Activated CD8-positive, alpha-beta T cell treated with anti-CD3 and anti-CD28 coated beads for 36 hours (primary cell): ENCODE measurements around the gene TCL1A. TPM values are rescaled to one million over a fixed set of nuclear protein-coding genes. Genes with fewer than 3 reads are reported as not detected.

ENCODE experiments used
- ATAC-seq: fragments of 200-7000 bp; cut with Tn5 transposase; one replicate; pipeline ENCODE4 v1.10.0; 2021; ENCODE audit warnings: mild to moderate bottlenecking, moderate library complexity
- CTCF ChIA-PET: fragments of 350-600 bp; sonication (Branson Sonifier 250); formaldehyde crosslinking; loops from one replicate; lab custom pipeline; 2021; ENCODE audit warnings: antibody characterized with exemption; lab: Charles Lee
- POLR2A ChIA-PET: fragments of 350-600 bp; sonication (Branson Sonifier 250); formaldehyde crosslinking; loops from one replicate; lab custom pipeline; 2021; ENCODE audit warnings: antibody characterized with exemption; lab: Charles Lee
- DNase-seq: peaks from one replicate; pipeline ENCODE4 v3.0.0-alpha.2; 2020
- H3K27ac Mint-ChIP-seq: one replicate; pipeline ENCODE4 v1.8.0; 2021; ENCODE audit warnings: mild to moderate bottlenecking, mixed read lengths
- H3K27me3 Mint-ChIP-seq: one replicate; pipeline ENCODE4 v1.8.0; 2021; ENCODE audit warnings: mixed read lengths
- H3K36me3 Mint-ChIP-seq: one replicate; pipeline ENCODE4 v1.8.0; 2021; ENCODE audit warnings: low read depth, mixed read lengths
- H3K4me1 Mint-ChIP-seq: one replicate; pipeline ENCODE4 v1.8.0; 2021; ENCODE audit warnings: low read depth, mixed read lengths
- H3K4me3 Mint-ChIP-seq: one replicate; pipeline ENCODE4 v1.8.0; 2021; ENCODE audit warnings: mild to moderate bottlenecking, moderate library complexity, mixed read lengths
- H3K9me3 Mint-ChIP-seq: one replicate; pipeline ENCODE4 v1.8.0; 2021; ENCODE audit warnings: mixed read lengths
- intact Hi-C: fragments of 100-400 bp; cut with micrococcal nuclease; formaldehyde crosslinking; loops from one replicate; pipeline ENCODE4 v1.10.0; 2022
- total RNA-seq, 2 experiments: library from RNA; stranded (reverse); gene quantifications; one replicate each; pipeline ENCODE4 v1.2.3, GENCODE V29; 2021
- TF ChIP-seq, protein P1 (sequence below): fragments of 200-600 bp; IDR thresholded peaks from one replicate; pipeline ENCODE4 v1.8.0; 2022; ENCODE audit warnings: antibody characterized with exemption, mild to moderate bottlenecking

Gene TCL1A
- total RNA-seq, 2 experiments from 2014 or later, result 0.65 to 1.1 TPM

DNA sequence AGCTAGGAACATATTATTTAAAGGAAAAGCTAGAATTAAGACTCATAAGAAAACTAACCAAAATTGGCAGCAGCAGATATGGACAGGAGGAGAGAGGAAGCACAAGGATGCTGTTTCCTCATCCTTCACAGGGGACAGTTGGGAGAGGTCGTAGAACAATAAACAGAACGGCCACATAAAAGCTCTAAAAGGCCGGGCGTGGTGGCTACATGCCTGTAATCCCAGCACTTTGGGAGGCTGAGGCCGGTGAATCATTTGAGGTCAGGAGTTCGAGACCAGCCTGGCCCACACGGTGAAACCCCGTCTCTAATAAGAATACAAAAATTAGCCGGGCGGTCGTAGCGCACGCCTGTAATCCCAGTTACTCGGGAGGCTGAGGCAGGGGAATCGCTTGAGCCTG, 17.2 kb downstream of the TCL1A start:
- DNase-seq (no peak), ATAC-seq (no peak)
- POLR2A ChIA-PET, result no interaction called here
- no peaks in the 10 kb centered on the region for H3K9me3 Mint-ChIP-seq
- intact Hi-C loops, result no loop called here
- no peak overlapping the region for H3K27ac Mint-ChIP-seq
- H3K4me1 Mint-ChIP-seq, result peaks cover 6% of the 10 kb centered on the region
- no peaks in the 10 kb centered on the region for H3K36me3 Mint-ChIP-seq
- no peak overlapping the region for H3K4me3 Mint-ChIP-seq
- CTCF ChIA-PET, result no interaction called here
- TF ChIP-seq, protein P1, sequence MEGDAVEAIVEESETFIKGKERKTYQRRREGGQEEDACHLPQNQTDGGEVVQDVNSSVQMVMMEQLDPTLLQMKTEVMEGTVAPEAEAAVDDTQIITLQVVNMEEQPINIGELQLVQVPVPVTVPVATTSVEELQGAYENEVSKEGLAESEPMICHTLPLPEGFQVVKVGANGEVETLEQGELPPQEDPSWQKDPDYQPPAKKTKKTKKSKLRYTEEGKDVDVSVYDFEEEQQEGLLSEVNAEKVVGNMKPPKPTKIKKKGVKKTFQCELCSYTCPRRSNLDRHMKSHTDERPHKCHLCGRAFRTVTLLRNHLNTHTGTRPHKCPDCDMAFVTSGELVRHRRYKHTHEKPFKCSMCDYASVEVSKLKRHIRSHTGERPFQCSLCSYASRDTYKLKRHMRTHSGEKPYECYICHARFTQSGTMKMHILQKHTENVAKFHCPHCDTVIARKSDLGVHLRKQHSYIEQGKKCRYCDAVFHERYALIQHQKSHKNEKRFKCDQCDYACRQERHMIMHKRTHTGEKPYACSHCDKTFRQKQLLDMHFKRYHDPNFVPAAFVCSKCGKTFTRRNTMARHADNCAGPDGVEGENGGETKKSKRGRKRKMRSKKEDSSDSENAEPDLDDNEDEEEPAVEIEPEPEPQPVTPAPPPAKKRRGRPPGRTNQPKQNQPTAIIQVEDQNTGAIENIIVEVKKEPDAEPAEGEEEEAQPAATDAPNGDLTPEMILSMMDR, result no peak
- H3K27me3 Mint-ChIP-seq, result peaks cover 24% of the 10 kb centered on the region

DNA sequence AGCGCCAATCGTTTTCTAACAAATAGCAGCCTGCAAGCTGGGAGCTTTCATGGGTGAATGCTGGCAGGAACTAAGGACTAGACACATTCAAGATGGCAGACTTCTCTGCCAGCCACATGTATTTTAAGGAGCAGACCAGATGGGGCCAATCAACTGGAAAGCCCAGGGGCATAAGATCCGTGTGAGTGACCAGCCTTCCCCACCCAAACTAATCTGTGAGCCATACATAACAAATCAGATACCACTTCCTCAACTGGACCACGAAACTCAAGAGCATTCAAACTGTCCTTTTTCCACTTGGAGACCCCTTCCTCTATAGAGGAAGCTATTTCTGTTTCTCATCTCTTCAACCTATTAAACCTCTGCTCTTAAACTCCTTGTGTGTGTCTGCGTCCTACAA, 18.0 kb downstream of the TCL1A start:
- POLR2A ChIA-PET, result no interaction called here
- H3K9me3 Mint-ChIP-seq, result no peaks in the 10 kb centered on the region
- ATAC-seq, result no peak
- H3K4me3 Mint-ChIP-seq, result no peak overlapping the region
- peaks cover 6% of the 10 kb centered on the region for H3K4me1 Mint-ChIP-seq
- H3K27ac Mint-ChIP-seq, result no peak overlapping the region
- TF ChIP-seq, protein P1, result no peak
- H3K27me3 Mint-ChIP-seq, result peaks cover 23% of the 10 kb centered on the region
- intact Hi-C loops, result no loop called here
- CTCF ChIA-PET, result no interaction called here
- no peaks in the 10 kb centered on the region for H3K36me3 Mint-ChIP-seq
- DNase-seq, result no peak

DNA sequence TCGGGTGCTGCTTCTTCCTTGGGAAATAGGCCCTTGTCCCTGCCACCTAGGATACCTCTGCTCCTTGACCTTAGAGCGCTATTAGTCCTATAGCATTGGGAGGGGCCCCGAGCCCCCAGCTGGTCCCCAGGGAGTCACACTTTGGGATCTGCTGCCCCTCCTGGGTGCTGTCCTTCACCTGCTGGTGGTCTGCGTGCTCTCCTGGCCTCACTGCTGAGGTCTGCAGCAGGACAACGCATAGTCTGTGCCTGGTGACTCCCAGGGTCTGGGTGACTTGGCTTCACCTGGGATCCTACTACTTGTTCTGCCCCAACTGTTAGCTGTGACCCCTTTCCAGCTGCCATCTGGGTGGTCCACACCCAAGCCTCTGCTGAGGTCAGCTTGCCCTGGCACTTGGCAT, 18.9 kb downstream of the TCL1A start:
- intact Hi-C loops, result no loop called here
- ChIA-PET CTCF (no interaction called here), POLR2A (no interaction called here)
- Mint-ChIP-seq H3K9me3 (no peaks in the 10 kb centered on the region), H3K36me3 (no peaks in the 10 kb centered on the region), H3K27ac (no peak overlapping the region), H3K27me3 (peaks cover 21% of the 10 kb centered on the region), H3K4me1 (peaks cover 6% of the 10 kb centered on the region), H3K4me3 (no peak overlapping the region)
- DNase-seq (no peak), ATAC-seq (no peak)
- TF ChIP-seq, protein P1, result no peak

DNA sequence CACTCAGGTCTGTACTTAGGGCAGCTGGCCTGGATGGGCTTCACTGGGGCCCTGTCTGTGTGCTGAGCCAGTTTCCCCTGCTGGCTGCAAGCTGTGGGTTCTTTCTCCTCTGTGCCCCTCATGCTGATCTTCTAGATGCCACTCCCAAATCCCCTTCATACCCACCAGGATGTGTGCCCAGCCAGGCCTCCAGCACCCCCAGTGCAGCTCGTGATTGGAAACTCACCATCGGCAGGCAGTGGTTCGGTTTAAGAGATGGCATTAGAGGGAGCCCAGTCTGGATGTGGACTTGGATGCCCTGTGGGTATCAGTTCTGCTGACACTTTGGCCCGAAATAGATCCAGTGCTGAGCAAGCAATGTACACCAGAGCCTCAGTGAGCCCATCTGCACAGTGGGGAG, 21.8 kb downstream of the TCL1A start:
- POLR2A ChIA-PET, result no interaction called here
- no peak for ATAC-seq
- TF ChIP-seq, protein P1, result no peak
- intact Hi-C loops, result no loop called here
- Mint-ChIP-seq H3K36me3 (no peaks in the 10 kb centered on the region), H3K4me3 (no peak overlapping the region), H3K27ac (no peak overlapping the region), H3K9me3 (no peaks in the 10 kb centered on the region), H3K27me3 (peaks cover 15% of the 10 kb centered on the region), H3K4me1 (no peaks in the 10 kb centered on the region)
- CTCF ChIA-PET, result no interaction called here
- DNase-seq, result no peak

DNA sequence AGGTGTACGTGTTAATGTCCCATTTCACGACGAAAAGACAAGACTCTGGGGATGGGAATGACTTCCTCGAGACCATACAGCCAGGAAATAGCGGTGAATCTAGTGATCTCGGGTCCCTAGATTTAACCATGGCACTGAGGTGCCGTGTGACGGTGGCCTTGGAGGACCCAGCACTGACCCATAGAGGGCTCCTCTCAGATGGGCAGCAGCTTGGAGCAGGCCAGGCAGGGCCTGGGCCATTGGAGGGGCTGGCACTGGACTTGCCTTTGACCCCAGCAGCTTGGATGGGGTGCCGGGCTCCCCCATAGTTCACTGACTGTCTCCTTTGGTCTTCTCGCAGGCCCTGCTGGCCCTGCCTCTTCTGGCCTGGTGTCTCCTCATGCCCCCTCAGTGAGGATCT, 22.3 kb downstream of the TCL1A start:
- H3K36me3 Mint-ChIP-seq, result no peaks in the 10 kb centered on the region
- DNase-seq, result no peak
- H3K4me3 Mint-ChIP-seq, result no peak overlapping the region
- intact Hi-C loops, result no loop called here
- no peaks in the 10 kb centered on the region for H3K4me1 Mint-ChIP-seq
- ChIA-PET POLR2A (no interaction called here), CTCF (no interaction called here)
- no peaks in the 10 kb centered on the region for H3K9me3 Mint-ChIP-seq
- ATAC-seq, result no peak
- H3K27ac Mint-ChIP-seq, result no peak overlapping the region
- TF ChIP-seq, protein P1, result no peak
- peaks cover 14% of the 10 kb centered on the region for H3K27me3 Mint-ChIP-seq
